ENCODE results near the gene TENT4A.

DNA sequence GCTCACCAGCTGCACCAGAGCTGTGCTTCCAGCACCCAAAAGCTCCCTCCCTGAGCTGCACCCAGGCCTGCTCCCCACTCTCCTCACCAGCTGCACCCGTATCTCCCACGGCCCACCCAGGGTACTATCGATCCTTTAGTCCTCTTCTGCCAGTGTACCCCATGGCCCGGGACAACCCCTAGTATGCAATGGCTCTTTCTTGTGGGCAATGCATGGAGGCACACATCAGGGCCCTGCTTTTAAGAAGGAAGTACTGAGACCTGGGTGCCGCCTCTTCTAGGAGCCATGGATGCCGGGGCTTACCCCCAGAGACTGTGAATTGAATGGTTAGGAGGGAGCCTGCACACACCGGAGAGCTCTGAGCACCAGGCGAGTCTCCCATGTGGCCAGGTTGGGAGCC lies 49.5 kb downstream of the TENT4A start:
- TF ChIP-seq, protein P1, sequence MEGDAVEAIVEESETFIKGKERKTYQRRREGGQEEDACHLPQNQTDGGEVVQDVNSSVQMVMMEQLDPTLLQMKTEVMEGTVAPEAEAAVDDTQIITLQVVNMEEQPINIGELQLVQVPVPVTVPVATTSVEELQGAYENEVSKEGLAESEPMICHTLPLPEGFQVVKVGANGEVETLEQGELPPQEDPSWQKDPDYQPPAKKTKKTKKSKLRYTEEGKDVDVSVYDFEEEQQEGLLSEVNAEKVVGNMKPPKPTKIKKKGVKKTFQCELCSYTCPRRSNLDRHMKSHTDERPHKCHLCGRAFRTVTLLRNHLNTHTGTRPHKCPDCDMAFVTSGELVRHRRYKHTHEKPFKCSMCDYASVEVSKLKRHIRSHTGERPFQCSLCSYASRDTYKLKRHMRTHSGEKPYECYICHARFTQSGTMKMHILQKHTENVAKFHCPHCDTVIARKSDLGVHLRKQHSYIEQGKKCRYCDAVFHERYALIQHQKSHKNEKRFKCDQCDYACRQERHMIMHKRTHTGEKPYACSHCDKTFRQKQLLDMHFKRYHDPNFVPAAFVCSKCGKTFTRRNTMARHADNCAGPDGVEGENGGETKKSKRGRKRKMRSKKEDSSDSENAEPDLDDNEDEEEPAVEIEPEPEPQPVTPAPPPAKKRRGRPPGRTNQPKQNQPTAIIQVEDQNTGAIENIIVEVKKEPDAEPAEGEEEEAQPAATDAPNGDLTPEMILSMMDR (conservative IDR thresholded peaks at IDR 0.05) = no peak
- TF ChIP-seq ZFX (IDR thresholded peaks at IDR 0.05) = no peak

Data from C4-2B (cell line).